Natural killer cell (primary cell): ENCODE data around the gene ANKRD12. TPM values are rescaled to one million over a fixed set of nuclear protein-coding genes. Genes with fewer than 3 reads are reported as not detected.

Source experiments
- ATAC-seq, 3 donors: fragments of 150-1000 bp in 2 of 3; fragments of 200-7000 bp in 1 of 3; cut with Tn5 transposase; 1 replicate in 1 of 3; 2 replicates in 2 of 3; pipeline ENCODE4 v1.10.0; 2021; ENCODE audit warnings: mild to moderate bottlenecking in 2 of 3, moderate library complexity in 2 of 3
- DNase-seq, 2 donors: peaks; one replicate each; pipeline versions ENCODE4 v3.0.0 to v3.0.0-alpha.2; 2013 to 2021; ENCODE audit warnings: mixed read lengths in 1 of 2
- H3K27ac ChIP-seq: one replicate; pipeline ENCODE4 v1.5.1; 2013; ENCODE audit warnings: mild to moderate bottlenecking, low read length
- H3K27me3 ChIP-seq: one replicate; pipeline ENCODE4 v1.6.1; 2013; ENCODE audit warnings: low read length; ENCODE audit not compliant: control insufficient read depth, insufficient read depth
- H3K36me3 ChIP-seq: one replicate; pipeline ENCODE4 v1.6.1; 2013; ENCODE audit warnings: low read length; ENCODE audit not compliant: control insufficient read depth, insufficient read depth
- H3K4me1 ChIP-seq: one replicate; pipeline ENCODE4 v1.6.1; 2013; ENCODE audit warnings: low read length; ENCODE audit not compliant: control insufficient read depth, insufficient read depth
- H3K4me3 ChIP-seq: one replicate; pipeline ENCODE4 v1.5.1; 2013; ENCODE audit warnings: low read length
- H3K9me3 ChIP-seq: one replicate; pipeline ENCODE4 v1.6.1; 2013; ENCODE audit warnings: low read length; ENCODE audit not compliant: control insufficient read depth, insufficient read depth
- H3K27ac Mint-ChIP-seq, 2 donors: one replicate each; pipeline ENCODE4 v1.8.0; 2022; ENCODE audit warnings: mild to moderate bottlenecking in 2 of 2, mixed read lengths in 2 of 2, moderate library complexity in 1 of 2
- H3K27me3 Mint-ChIP-seq, 2 donors: one replicate each; pipeline ENCODE4 v1.8.0; 2022; ENCODE audit warnings: low read depth in 2 of 2, mixed read lengths in 2 of 2
- H3K36me3 Mint-ChIP-seq: one replicate; pipeline ENCODE4 v1.8.0; 2022; ENCODE audit warnings: mixed read lengths
- H3K4me1 Mint-ChIP-seq, 2 donors: one replicate each; pipeline ENCODE4 v1.8.0; 2022; ENCODE audit warnings: mixed read lengths in 2 of 2
- H3K4me3 Mint-ChIP-seq: one replicate; pipeline ENCODE4 v1.8.0; 2022; ENCODE audit warnings: mild to moderate bottlenecking, moderate library complexity, mixed read lengths
- H3K9me3 Mint-ChIP-seq, 2 donors: one replicate each; pipeline ENCODE4 v1.8.0; 2022; ENCODE audit warnings: mixed read lengths in 2 of 2
- WGBS: methylation state at CpG from one replicate; pipeline ENCODE4 v1.1.7; 2013; ENCODE audit warnings: missing lambda C conversion rate; ENCODE audit not compliant: insufficient coverage; 5-methylcytosine and 5-hydroxymethylcytosine counted together
- intact Hi-C: fragments of 100-400 bp; cut with micrococcal nuclease; formaldehyde crosslinking; loops from one replicate; pipeline ENCODE4 v1.14.2; 2022
- total RNA-seq, 4 donors: library from RNA; stranded (reverse); fragments of 120-200 nt in 1 of 4; gene quantifications; one replicate each; pipeline versions ENCODE4 v1.2.3 to v1.2.4, GENCODE V29; 2013 to 2022
- TF ChIP-seq, protein P1 (sequence below): fragments of 200-600 bp; IDR thresholded peaks from one replicate; pipeline ENCODE4 v1.8.0; 2022; ENCODE audit warnings: antibody characterized with exemption

ANKRD12 gene
- total RNA-seq, 3 donors from 2014 or later (not counting 1 experiment from before 2014, with no cell fraction given), result 136 to 148 (median 141) TPM

DNA sequence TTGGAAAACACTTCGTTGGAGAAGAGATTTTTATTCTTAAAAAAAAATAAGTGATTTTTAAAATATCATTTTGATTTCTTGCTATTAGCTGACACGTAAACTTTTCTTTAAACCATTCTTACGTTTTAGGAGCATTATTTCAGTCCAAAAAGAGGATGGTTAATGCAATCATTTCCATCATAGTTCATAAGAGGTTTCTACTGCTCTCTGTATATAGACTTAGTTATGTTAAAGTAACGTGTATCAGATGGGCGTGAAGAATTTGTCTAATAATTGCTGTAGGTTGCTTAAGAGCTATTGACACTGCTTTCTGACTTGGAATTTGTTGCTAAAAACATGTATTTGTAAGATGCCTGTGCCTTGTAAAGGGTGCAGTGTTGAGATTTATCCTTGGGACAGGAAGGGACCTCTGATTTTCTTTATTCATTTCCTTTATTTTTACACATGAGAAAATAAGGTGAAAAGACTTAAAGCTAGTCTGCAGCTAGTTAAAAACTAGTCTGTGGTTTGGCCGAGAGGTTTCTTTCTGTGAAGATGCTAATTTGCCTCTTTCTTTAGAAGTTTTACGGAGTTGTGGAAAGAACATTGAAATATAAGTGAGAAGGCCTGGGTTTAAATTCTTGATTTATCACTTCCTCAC lies 2.9 kb downstream of the ANKRD12 start:
- Histone ChIP-seq H3K4me3 (peak overlapping the region; percentile 12), H3K27me3 (no peaks in the 10 kb centered on the region), H3K4me1 (peaks cover 22% of the 10 kb centered on the region), H3K36me3 (peaks cover 2% of the 10 kb centered on the region), H3K27ac (peak overlapping the region; percentile 57), H3K9me3 (no peaks in the 10 kb centered on the region)
- no peak for ATAC-seq
- no peak for DNase-seq
- TF ChIP-seq, protein P1, sequence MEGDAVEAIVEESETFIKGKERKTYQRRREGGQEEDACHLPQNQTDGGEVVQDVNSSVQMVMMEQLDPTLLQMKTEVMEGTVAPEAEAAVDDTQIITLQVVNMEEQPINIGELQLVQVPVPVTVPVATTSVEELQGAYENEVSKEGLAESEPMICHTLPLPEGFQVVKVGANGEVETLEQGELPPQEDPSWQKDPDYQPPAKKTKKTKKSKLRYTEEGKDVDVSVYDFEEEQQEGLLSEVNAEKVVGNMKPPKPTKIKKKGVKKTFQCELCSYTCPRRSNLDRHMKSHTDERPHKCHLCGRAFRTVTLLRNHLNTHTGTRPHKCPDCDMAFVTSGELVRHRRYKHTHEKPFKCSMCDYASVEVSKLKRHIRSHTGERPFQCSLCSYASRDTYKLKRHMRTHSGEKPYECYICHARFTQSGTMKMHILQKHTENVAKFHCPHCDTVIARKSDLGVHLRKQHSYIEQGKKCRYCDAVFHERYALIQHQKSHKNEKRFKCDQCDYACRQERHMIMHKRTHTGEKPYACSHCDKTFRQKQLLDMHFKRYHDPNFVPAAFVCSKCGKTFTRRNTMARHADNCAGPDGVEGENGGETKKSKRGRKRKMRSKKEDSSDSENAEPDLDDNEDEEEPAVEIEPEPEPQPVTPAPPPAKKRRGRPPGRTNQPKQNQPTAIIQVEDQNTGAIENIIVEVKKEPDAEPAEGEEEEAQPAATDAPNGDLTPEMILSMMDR, result no peak
- 29% methylated on average over 4 of the region's 7 CpGs for WGBS
- intact Hi-C loops, result loop anchor here (5.0 kb wide), 1 partner anchor 338 kb away; the partner anchor contains the start of gene RALBP1
- H3K4me1 Mint-ChIP-seq, result peaks cover 50 to 57% of the 10 kb centered on the region in 2 donors
- H3K9me3 Mint-ChIP-seq, result no peaks in the 10 kb centered on the region
- no peaks in the 10 kb centered on the region for H3K27me3 Mint-ChIP-seq
- no peaks in the 10 kb centered on the region for H3K36me3 Mint-ChIP-seq
- H3K27ac Mint-ChIP-seq, result peak overlapping the region; percentile 97 to 98
- H3K4me3 Mint-ChIP-seq, result peak overlapping the region; percentile 90

DNA sequence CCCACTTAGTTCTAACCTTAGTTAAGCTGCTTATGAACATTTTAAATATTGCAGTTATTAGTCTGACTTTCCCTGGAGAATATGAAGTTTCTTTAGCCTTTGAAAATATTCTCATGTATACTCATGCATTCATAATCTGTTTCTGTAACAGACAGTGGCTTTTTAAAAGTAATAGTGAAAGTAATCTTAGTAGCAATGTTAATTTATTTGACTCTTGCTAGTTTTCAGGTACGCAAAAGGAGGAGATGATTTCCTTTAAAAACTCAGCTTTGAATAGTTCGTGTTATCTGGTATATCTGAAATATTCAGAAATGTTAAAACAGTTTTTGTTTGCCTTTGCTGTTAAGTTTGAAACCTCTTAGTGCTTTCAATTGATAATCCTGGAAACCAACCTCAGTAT lies 3.8 kb downstream of the ANKRD12 start:
- intact Hi-C loops, result no loop called here
- Histone ChIP-seq H3K27me3 (no peaks in the 10 kb centered on the region), H3K9me3 (no peaks in the 10 kb centered on the region), H3K4me1 (peaks cover 18% of the 10 kb centered on the region), H3K27ac (peak overlapping the region; percentile 57), H3K4me3 (peak overlapping the region; percentile 12), H3K36me3 (no peaks in the 10 kb centered on the region)
- peak overlapping the region; percentile 90 for H3K4me3 Mint-ChIP-seq
- H3K4me1 Mint-ChIP-seq, result peaks cover 54 to 59% of the 10 kb centered on the region in 2 donors
- H3K27me3 Mint-ChIP-seq, result no peaks in the 10 kb centered on the region
- DNase-seq (no peak), ATAC-seq (no peak)
- H3K9me3 Mint-ChIP-seq, result no peaks in the 10 kb centered on the region
- H3K27ac Mint-ChIP-seq, result peak overlapping the region; percentile 97 to 98
- 19% methylated on average over 2 of the region's 2 CpGs for WGBS
- TF ChIP-seq, protein P1, result no peak
- no peaks in the 10 kb centered on the region for H3K36me3 Mint-ChIP-seq

DNA sequence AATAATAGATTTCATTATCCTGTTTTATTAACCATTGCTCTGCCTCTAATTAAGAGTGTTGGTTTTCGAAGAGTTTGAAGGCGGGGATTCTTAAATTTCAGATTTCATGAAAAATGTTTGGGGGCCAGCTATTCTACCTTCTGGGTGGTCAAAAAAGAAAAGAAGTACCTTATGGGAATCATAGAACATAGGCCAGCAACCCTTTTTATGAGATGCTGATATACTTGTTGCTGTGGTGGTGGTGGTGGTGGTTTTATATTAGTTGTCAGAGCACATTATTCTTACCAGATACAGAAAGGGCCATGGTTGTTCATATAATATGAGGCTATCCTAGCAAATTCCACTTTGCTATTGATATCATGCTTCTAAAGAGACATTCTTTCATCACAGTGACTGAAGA lies 4.4 kb downstream of the ANKRD12 start:
- Mint-ChIP-seq H3K9me3 (no peaks in the 10 kb centered on the region), H3K27me3 (no peaks in the 10 kb centered on the region), H3K27ac (peak overlapping the region; percentile 97 to 98), H3K4me1 (peaks cover 59 to 60% of the 10 kb centered on the region in 2 donors), H3K36me3 (no peaks in the 10 kb centered on the region), H3K4me3 (peak overlapping the region; percentile 90)
- intact Hi-C loops, result no loop called here
- Histone ChIP-seq H3K4me1 (peaks cover 13% of the 10 kb centered on the region), H3K4me3 (no peak overlapping the region), H3K27ac (no peak overlapping the region), H3K36me3 (no peaks in the 10 kb centered on the region), H3K9me3 (no peaks in the 10 kb centered on the region), H3K27me3 (no peaks in the 10 kb centered on the region)
- ATAC-seq (no peak), DNase-seq (no peak)
- 94% methylated on average over 2 of the region's 2 CpGs for WGBS
- TF ChIP-seq, protein P1, result no peak

DNA sequence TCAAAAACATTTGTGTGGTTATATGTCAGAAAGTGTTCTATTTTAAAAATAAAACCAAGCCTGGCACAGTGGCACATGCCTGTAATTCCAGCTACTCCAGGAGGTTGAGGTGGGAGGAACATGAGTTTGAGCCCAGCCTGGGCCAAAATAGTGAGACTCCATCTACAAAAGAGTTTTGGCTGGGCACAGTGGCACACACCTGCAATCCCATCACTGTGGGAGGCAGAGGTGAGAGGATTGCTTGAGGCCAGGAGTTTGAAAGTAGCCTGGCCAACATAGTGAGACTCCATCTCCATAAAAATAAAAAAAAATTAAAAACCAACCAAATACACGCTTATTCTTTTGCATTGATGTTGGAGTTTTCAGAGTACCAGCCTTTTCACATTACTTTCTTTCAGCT lies 9.6 kb downstream of the ANKRD12 start:
- Mint-ChIP-seq H3K9me3 (no peaks in the 10 kb centered on the region), H3K27ac (peak overlapping the region; percentile 75 to 76), H3K4me1 (peaks cover 50 to 51% of the 10 kb centered on the region in 2 donors), H3K36me3 (no peaks in the 10 kb centered on the region), H3K27me3 (no peaks in the 10 kb centered on the region), H3K4me3 (no peak overlapping the region)
- ATAC-seq (no peak), DNase-seq (no peak)
- no peak overlapping the region for H3K4me3 ChIP-seq
- intact Hi-C loops, result no loop called here
- no peak overlapping the region for H3K27ac ChIP-seq
- H3K4me1 ChIP-seq, result peaks cover 6% of the 10 kb centered on the region
- H3K9me3 ChIP-seq, result no peaks in the 10 kb centered on the region
- no CpG with 5 or more reads among the region's 1 CpG for WGBS
- no peaks in the 10 kb centered on the region for H3K27me3 ChIP-seq
- TF ChIP-seq, protein P1, result no peak
- H3K36me3 ChIP-seq, result no peaks in the 10 kb centered on the region
